ENCODE data around the gene CTNNA2.

Gene CTNNA2

DNA sequence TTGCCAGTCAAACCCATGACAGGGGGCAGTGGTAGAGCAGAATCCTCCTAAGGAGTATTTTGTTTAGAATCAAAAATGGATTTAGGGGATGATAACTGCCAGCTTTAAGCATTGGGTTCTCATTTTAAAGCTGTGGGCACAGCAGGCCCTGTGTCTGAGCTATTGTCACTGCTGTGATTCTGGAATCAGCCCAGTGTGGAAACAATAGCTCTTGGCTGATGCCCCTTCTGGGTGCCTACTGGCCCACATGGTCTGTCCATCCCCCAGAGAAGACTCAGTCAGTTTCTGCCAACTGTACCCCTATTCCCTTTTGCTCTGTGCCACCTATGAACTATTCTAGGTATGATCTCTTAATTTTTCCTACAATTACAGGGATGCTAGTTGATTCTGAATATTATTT, 883.4 kb downstream of the CTNNA2 start:
- TF ChIP-seq POU6F1 (CRISPR knock-in tag; IDR thresholded peaks at IDR 0.05; ENCODE audit: borderline replicate concordance, low read depth) (no peak), CSDC2 (CRISPR knock-in tag; IDR thresholded peaks at IDR 0.05) (no peak), CSRNP3 (CRISPR knock-in tag; IDR thresholded peaks at IDR 0.05) (no peak), RARB (CRISPR knock-in tag; IDR thresholded peaks at IDR 0.05) (no peak), ZNF565 (CRISPR knock-in tag; conservative IDR thresholded peaks at IDR 0.05; ENCODE audit: low read depth) (no peak), ZNF8 (CRISPR knock-in tag; IDR thresholded peaks at IDR 0.05) (no peak), TSHZ2 (CRISPR knock-in tag; IDR thresholded peaks at IDR 0.05) (no peak), ZFP3 (CRISPR knock-in tag; IDR thresholded peaks at IDR 0.05) (no peak), GLIS3 (CRISPR knock-in tag; IDR thresholded peaks at IDR 0.05) (no peak), ZNF70 (CRISPR knock-in tag; IDR thresholded peaks at IDR 0.05) (no peak), OSR1 (CRISPR knock-in tag; IDR thresholded peaks at IDR 0.05) (no peak), TOX (CRISPR knock-in tag; IDR thresholded peaks at IDR 0.05; ENCODE audit: borderline replicate concordance) (no peak), ZC3H10 (CRISPR knock-in tag; IDR thresholded peaks at IDR 0.05) (no peak), SNAI2 (CRISPR knock-in tag; IDR thresholded peaks at IDR 0.05) (no peak), ESRRG (CRISPR knock-in tag; IDR thresholded peaks at IDR 0.05) (no peak), PPARA (CRISPR knock-in tag; IDR thresholded peaks at IDR 0.05; ENCODE audit: borderline replicate concordance) (no peak)
- TF ChIP-seq, protein P1, sequence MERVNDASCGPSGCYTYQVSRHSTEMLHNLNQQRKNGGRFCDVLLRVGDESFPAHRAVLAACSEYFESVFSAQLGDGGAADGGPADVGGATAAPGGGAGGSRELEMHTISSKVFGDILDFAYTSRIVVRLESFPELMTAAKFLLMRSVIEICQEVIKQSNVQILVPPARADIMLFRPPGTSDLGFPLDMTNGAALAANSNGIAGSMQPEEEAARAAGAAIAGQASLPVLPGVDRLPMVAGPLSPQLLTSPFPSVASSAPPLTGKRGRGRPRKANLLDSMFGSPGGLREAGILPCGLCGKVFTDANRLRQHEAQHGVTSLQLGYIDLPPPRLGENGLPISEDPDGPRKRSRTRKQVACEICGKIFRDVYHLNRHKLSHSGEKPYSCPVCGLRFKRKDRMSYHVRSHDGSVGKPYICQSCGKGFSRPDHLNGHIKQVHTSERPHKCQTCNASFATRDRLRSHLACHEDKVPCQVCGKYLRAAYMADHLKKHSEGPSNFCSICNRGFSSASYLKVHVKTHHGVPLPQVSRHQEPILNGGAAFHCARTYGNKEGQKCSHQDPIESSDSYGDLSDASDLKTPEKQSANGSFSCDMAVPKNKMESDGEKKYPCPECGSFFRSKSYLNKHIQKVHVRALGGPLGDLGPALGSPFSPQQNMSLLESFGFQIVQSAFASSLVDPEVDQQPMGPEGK (CRISPR knock-in tag; IDR thresholded peaks at IDR 0.05; ENCODE audit: borderline replicate concordance), result no peak
- ATAC-seq, result no peak

- ATAC-seq, result no peak
- TF ChIP-seq, protein P1 (CRISPR knock-in tag; IDR thresholded peaks at IDR 0.05; ENCODE audit: borderline replicate concordance), result no peak
- no peak for TF ChIP-seq ZFP3 (CRISPR knock-in tag; IDR thresholded peaks at IDR 0.05)
These were observed 890.2 kb downstream of the CTNNA2 start for GRCh38 chr2:80403081-80403480.

GRCh38 chr2:80407377-80407776, 894.5 kb downstream of the CTNNA2 start:
- TF ChIP-seq PPARA (CRISPR knock-in tag; IDR thresholded peaks at IDR 0.05; ENCODE audit: borderline replicate concordance) (no peak), ISL1 (CRISPR knock-in tag; IDR thresholded peaks at IDR 0.05) (no peak), ESRRG (CRISPR knock-in tag; IDR thresholded peaks at IDR 0.05) (no peak), TOX (CRISPR knock-in tag; IDR thresholded peaks at IDR 0.05; ENCODE audit: borderline replicate concordance) (no peak), BACH2 (CRISPR knock-in tag; IDR thresholded peaks at IDR 0.05; ENCODE audit: borderline replicate concordance) (no peak), ZNF70 (CRISPR knock-in tag; IDR thresholded peaks at IDR 0.05) (no peak), ZNF8 (CRISPR knock-in tag; IDR thresholded peaks at IDR 0.05) (no peak), ZNF565 (CRISPR knock-in tag; conservative IDR thresholded peaks at IDR 0.05; ENCODE audit: low read depth) (no peak), TCF4 (CRISPR knock-in tag; IDR thresholded peaks at IDR 0.05; ENCODE audit: borderline replicate concordance) (no peak), SNAI2 (CRISPR knock-in tag; IDR thresholded peaks at IDR 0.05) (no peak), GLIS3 (CRISPR knock-in tag; IDR thresholded peaks at IDR 0.05) (no peak), OSR1 (CRISPR knock-in tag; IDR thresholded peaks at IDR 0.05) (no peak), RARB (CRISPR knock-in tag; IDR thresholded peaks at IDR 0.05) (no peak), ARNTL (CRISPR knock-in tag; IDR thresholded peaks at IDR 0.05; ENCODE audit: borderline replicate concordance, low read depth) (no peak)
- TF ChIP-seq, protein P2, sequence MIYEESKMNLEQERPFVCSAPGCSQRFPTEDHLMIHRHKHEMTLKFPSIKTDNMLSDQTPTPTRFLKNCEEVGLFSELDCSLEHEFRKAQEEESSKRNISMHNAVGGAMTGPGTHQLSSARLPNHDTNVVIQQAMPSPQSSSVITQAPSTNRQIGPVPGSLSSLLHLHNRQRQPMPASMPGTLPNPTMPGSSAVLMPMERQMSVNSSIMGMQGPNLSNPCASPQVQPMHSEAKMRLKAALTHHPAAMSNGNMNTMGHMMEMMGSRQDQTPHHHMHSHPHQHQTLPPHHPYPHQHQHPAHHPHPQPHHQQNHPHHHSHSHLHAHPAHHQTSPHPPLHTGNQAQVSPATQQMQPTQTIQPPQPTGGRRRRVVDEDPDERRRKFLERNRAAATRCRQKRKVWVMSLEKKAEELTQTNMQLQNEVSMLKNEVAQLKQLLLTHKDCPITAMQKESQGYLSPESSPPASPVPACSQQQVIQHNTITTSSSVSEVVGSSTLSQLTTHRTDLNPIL (CRISPR knock-in tag; IDR thresholded peaks at IDR 0.05; ENCODE audit: low read depth), result no peak
- ATAC-seq, result no peak
